IPS-NIHi7 (cell line): Measurements from ENCODE around the gene ZNF358.
"Not testable (repeated sequence)": the region's sequence is repeated elsewhere in the genome, so short reads cannot be mapped to it uniquely, and the experiment has no call there.

Source experiments
- DNase-seq: peaks from one replicate; pipeline ENCODE4 v3.0.0; 2012; ENCODE audit warnings: mixed read lengths; ENCODE audit errors: extremely low spot score

The ZNF358 gene

DNA sequence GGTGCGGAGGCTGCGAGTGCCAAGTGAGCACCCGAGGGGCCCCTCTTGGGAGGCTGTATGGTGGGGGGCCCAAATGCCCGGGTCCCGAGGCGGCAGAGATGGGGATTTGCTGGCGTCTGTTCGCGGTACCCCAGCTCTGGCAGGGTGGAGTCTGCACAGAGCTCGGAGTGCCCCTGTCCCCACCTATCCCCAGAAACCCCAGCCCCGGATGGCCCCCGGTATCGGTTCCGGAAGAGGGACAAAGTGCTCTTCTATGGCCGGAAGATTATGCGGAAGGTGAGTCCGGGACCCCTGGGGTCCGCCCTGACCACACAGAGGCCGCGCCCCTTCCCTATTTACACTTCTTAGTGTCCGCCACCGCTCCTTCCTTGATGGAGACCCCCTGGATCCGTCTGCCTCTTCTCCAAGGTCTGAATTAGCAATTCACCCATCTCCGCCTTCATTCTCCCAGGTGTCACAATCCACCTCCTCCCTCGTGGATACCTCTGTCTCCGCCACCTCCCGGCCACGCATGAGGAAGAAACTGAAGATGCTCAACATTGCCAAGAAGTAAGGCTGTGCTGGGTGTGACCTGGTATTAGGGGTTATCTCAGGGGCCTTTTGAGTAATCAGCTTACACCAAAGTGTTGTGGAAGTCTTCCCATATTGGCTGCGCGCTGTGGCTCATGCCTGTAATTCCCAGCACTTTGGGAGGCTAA is 20.2 kb downstream of the ZNF358 start:
- DNase-seq: peak; percentile 35

DNA sequence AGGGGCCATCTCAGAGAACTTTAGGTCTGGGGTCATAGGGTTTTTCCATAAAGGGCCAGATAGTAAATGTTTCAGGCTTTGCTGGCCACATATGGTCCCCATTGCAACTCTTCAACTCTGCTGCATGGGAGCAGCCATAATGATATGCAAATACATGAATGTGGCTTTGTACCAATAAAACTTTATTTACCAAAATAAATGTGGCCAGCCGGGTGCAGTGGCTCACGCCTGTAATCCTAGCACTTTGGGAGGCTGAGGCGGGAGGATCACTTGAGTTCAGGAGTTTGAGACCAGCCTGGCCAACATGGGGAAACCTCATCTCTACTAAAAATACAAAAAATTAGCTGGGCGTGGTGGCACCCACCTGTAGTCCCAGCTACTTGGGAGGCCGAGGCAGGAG is 23.1 kb downstream of the ZNF358 start:
- DNase-seq: not testable (repeated sequence)

DNA sequence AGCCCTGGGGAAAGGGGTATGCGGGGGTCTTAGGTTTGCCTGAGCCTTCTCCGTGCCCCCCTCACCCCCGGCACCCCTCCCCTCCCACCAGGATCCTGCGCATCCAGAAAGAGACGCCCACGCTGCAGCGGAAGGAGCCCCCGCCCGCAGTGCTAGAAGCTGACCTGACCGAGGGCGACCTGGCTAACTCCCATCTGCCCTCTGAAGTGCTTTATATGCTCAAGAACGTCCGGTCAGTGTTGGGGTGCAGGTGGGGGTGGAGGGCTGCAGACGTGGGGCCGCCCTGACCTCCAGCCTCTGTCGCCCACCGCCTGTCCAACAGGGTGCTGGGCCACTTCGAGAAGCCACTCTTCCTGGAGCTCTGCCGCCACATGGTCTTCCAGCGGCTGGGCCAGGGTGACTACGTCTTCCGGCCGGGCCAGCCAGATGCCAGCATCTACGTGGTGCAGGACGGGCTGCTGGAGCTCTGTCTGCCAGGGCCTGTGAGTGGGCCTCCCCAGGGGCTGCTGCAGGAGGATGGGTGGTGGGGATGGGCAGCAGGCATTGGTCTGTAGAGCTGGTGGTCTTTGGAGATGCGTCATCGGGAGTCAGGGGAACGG is 24.0 kb downstream of the ZNF358 start:
- no peak for DNase-seq

DNA sequence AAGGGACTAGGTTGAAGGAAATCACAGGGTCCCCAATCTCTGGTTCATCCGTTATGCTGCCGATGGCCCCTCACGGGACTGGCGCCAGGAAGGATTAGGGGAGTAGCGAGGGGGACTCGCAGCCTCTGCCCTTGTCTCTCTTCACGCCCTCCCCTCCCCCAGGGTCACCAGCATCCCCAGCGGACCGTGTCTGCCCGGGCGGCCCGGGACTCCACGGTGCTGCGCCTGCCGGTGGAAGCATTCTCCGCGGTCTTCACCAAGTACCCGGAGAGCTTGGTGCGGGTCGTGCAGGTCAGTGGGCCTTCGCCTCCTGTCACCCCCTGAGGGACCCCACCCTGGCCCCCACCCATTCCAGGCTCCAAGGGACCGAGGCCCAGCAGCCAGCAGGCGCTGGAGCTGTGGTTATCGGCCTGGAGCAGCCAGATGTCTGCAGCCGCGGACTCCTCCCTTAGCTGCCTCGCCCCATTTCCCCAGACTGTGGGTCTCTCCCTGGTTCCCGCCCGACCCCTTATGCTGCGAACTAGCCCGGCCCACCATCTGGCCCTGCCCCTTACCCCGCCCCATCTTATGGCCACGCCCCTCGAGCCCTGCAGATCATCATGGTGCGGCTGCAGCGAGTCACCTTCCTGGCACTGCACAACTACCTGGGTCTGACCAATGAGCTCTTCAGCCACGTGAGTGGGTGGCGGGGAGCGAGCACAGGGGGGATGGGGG is 25.0 kb downstream of the ZNF358 start:
- peak; percentile 85 for DNase-seq

DNA sequence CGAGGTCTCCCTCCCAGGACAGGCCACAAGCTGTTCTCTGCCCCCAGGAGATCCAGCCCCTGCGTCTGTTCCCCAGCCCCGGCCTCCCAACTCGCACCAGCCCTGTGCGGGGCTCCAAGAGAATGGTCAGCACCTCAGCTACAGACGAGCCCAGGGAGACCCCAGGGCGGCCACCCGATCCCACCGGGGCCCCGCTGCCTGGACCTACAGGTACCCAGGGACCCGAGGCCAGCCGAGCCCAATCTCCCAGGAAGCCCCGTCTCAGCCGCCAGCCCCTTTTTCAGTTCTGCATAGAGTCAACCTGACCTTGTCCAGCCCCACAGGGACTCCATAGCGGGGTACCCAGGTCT is 25.5 kb downstream of the ZNF358 start:
- DNase-seq: no peak

DNA sequence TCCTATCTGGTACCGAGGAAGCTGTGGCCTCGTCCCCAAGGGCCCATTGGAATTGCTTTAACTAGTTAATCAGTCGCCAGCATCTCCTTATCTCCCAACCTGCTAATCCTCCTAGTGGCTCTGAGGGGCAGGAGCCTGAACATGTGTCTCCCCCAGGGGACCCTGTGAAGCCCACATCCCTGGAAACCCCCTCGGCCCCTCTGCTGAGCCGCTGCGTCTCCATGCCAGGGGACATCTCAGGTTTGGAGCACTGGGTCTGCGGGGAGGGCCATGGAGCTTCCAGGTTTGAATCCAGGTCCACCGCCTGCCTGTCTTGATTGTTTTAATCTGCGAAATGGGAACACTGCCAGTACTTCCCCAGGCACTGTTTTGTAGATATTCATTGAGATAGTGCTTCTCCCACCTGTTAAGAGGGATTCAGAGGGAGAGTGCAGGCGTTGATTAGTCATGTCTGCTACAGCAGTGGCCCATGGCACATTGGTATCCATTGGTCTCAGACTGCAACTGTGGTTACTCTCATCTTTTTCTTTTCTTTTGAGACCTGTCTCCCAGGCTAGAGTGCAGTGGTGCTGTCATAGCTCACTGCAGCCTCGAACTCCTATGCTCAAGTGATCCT is 26.0 kb downstream of the ZNF358 start:
- no peak for DNase-seq

DNA sequence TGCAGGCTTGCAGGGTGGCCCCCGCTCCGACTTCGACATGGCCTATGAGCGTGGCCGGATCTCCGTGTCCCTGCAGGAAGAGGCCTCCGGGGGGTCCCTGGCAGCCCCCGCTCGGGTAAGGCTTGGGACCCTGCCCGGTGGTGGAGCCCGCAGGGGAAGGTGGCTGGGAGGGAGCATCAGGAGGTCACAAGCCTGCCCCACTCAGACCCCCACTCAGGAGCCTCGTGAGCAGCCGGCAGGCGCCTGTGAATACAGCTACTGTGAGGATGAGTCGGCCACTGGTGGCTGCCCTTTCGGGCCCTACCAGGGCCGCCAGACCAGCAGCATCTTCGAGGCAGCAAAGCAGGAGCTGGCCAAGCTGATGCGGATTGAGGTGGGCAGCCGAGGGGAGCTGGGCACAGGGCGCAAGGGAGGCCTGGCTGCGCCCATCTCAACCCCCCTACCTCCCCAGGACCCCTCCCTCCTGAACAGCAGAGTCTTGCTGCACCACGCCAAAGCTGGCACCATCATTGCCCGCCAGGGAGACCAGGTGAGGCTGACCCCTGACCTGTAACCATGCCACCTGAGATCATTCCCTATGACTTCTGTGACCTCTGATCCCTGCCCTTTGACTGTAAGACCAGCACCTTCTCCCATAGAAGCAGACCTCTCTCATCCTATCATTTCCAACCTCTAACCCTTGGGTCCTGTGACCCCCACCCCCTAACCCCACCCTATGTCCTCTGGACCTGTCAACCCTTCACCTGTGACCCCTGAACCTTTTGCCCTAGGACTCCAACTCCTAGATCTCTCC is 26.8 kb downstream of the ZNF358 start:
- DNase-seq: no peak

DNA sequence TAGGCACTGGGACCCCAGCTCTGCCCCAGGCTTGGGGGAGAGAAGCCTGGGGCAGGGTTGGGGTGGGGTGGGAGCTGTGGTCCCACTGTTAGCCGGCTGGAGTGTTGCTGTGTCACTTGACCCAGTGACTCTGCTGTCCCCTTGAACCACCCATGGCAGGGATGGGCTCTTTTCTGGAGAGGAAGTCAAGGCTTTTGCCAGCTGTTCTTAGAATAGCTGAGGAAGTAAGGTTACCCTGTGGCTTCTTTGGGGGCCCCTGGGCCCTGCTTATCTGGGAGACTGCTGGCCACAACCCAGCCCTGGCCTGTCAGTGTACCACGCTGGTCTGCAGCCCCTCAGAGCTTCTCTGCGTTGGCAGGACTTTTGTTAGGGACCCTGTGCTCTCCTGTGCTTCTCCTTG is 28.7 kb downstream of the ZNF358 start:
- no peak for DNase-seq

DNA sequence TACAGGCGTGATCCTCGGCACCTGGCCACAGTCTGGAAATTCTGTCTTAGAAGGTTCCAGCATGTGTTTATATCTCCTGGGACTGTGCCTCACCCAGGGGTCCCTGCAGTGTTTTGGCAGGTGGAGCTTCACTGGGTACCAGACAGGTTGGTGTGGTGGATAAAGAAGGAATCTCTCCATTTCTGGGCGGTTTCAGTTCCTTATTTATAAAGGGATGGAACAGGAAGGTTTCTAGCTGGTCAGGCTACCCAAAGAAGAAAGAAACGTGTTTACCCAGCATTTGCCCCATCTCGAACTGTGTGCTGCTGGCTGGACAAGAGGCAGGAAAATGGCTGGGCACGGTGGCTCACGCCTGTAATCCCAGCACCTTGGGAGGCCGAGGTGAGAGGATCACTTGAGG is 29.4 kb downstream of the ZNF358 start:
- no peak for DNase-seq

DNA sequence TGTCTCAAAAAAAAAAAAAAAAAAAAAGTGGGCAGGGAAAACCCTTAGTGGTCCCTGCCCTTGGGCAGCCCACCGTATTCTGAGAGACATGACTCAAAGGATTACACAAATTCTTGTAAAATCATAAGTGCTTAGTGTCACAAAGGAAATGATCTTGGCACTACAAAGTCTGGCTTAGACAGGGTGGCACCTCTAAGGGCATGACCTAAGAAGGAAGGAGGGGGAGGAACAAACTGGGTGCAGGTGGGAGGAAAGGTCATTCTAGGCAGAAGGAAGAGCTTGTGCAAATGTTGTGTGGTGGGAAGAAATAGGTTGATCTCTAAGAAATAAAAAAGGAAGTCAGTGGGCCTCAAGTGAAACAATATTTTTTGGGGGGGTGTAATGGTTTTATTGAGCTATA is 30.0 kb downstream of the ZNF358 start:
- no peak for DNase-seq

DNA sequence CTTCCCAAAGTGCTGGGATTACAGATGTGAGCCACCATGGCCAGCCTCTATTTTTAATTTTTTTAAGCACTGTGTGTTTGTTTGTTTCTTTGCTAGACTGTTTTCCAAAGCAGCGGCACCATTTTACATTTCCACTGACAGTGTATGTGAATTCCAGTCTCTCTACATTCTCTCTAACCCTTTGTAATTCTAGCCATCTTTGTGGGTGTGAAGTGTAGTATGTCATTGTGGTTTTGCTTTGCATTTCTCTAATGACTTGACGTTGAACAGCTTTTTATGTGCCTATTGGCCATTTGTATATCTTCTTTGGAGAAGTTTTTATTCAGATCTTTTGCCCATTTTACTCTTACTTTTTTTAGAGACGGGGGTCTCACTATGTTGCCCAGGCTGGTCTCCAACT is 31.3 kb downstream of the ZNF358 start:
- DNase-seq: no peak

DNA sequence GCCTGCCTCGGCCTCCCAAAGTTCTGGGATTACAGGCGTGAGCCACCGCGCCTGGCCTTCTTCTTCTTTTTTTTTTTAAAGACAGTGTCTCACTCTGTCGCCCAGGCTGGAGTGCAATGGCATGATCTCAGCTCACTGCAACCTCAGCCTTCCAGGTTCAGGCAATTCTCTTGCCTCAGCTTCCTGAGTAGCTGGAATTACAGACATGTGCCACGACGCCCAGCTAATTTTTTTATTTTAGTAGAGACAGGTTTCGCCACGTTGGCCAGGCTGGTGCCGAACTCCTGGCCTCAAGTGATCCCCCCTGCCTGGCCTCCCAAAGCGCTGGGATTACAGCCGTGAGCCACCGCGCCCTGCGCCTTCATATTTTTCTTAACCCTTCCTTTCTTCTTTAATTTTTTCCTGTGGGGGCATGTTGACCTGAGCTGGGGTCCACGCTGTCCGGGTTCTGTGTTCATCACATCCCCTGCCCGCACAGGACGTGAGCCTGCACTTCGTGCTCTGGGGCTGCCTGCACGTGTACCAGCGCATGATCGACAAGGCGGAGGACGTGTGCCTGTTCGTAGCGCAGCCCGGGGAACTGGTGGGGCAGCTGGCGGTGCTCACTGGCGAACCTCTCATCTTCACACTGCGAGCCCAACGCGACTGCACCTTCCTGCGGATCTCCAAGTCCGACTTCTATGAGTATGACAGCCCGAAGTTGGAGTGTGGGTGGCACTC is 33.7 kb downstream of the ZNF358 start:
- DNase-seq: no peak

DNA sequence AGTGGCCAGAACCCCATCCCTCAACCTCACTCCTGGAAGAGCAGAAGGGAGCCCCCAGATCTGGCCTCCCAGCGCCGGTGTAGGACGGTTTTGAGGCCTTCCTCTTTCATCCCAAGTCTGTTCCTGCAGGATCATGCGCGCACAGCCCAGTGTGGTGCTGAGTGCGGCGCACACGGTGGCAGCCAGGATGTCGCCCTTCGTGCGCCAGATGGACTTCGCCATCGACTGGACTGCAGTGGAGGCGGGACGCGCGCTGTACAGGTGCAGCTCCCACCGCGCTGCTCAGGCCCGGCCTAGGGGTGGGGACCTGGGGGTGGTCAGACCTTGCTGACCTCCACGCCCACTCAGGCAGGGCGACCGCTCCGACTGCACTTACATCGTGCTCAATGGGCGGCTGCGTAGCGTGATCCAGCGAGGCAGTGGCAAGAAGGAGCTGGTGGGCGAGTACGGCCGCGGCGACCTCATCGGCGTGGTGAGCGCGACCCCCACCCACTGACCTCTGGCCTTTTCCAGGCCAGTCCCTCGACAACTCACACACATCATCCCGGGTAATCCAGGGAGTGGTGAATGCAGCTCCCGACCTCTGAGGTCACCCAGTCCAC is 34.4 kb downstream of the ZNF358 start:
- no peak for DNase-seq

DNA sequence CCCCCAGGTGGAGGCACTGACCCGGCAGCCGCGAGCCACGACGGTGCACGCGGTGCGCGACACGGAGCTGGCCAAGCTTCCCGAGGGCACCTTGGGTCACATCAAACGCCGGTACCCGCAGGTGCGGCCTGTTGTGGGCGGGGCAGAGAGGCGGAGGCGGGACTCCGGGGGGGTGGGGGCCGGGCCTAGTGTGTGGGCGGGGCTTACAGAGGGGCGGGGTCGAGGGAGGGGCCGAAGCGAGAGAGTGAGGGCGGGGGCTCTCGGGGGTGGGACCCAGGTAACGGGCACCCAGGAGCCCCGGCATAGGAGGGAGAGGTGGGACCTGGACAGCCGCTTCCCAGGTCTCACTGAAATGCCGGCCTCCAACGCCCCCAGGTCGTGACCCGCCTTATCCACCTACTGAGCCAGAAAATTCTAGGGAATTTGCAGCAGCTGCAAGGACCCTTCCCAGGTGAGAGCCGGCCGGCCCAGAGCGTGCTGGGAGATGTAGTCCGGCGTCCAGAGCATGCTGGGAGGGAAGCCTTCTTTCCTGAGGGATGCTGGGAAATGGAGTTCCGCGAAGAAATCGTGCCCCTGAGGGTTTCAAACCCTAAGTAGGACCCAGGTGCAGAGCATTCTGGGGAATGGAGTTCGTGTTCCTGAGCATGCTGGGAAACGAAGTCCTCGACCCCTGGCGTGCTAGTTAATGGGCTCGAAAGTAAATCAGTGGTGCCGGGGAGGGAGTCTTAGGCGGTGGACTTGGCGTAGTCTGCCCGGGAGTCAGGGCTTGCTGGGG is 35.3 kb downstream of the ZNF358 start:
- peak; percentile 95 for DNase-seq

DNA sequence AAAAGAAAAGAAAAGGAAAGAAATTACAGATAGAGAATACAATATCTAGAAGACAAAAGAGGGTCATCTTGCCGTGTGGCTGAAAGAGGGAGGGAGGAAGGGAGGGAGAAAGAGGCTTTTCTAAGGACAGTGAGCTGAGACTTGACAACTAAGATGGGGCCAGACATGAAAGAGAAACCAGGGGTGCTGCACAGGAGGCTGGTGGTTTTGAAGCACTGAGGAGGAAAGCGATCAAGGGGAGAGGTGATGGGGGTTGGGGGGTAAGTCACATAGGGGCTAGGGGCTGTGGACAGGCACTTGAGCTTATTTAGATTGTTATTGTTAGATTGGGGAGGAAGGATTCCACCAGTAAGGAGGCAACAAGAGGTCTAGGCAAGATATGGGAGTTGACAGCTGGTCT is 36.9 kb downstream of the ZNF358 start:
- DNase-seq: no peak

DNA sequence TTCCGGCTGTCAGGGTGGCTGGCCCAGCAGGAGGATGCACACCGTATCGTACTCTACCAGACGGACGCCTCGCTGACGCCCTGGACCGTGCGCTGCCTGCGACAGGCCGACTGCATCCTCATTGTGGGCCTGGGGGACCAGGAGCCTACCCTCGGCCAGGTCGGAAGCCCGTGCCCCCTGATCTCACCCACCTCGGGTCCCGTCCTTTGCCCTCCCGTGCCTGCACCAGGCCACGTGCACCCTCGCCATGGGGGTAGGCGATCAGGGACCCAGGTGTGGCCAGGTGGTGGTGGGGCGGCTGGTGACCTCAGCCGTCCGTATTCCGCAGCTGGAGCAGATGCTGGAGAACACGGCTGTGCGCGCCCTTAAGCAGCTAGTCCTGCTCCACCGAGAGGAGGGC is 38.7 kb downstream of the ZNF358 start:
- no peak for DNase-seq

DNA sequence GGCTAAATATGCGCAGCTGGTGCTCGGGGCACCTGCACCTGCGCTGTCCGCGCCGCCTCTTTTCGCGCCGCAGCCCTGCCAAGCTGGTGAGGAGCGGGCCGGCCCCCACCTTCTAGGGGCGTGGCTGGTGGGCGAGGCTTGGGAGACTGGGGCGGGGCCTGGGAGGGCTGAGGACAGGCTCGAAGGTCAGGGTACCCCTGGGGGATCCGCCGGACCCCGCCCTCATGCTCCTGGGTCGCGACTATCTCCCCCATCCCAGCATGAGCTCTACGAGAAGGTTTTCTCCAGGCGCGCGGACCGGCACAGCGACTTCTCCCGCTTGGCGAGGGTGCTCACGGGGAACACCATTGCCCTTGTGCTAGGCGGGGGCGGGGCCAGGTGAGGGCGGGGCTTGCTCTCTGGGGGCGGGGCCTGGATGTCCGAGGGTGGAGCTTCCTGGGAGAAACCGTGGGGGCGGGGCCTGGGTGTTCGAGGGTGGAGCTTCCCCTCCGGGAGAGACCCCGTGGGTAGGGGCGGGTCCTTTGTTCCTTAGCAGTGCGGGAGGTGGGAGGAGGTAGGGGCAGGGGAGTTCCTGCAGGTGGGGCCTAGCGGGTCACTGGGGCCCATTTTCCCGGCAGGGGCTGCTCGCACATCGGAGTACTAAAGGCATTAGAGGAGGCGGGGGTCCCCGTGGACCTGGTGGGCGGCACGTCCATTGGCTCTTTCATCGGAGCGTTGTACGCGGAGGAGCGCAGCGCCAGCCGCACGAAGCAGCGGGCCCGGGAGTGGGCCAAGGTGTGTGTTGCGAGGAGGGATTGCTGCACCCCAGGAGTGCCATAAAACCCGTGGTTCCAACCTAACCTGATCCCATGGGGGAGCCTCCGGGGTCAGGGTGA is 39.3 kb downstream of the ZNF358 start:
- DNase-seq: peak; percentile 96

DNA sequence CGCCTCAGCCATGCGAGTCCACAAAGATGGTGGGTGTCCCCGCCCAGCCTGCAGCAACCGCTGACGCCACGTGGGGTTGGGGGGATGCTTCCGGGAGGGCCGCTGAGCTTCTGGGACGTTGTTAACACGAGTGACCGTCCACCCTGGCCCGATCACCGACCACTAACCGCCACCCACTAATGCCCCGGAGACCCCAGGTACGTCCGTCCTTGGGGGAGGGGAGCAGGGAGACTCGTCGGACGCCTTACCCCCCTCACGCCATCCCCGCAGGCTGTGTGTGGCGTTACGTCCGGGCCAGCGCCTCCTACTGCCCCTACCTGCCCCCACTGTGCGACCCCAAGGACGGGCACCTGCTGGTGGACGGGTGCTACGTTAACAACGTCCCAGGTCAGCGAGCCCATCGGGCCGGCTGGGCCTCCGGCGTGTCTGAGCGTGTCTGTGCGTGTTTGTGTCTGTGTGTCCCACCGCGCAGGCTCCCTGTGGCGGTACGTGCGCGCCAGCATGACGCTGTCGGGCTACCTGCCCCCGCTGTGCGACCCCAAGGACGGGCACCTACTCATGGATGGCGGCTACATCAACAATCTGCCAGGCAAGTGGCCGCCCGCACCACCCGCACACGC is 40.9 kb downstream of the ZNF358 start:
- DNase-seq: no peak

DNA sequence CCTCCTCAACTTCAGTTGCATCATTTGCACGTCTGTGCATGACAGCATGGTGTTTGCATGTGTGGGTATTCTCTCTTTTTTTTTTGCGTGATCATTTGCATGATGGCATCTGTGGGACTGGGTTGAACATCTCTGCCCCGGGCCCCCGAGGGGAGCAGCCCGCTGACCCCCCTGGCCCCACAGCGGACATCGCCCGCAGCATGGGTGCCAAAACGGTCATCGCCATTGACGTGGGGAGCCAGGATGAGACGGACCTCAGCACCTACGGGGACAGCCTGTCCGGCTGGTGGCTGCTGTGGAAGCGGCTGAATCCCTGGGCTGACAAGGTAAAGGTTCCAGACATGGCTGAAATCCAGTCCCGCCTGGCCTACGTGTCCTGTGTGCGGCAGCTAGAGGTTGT is 42.8 kb downstream of the ZNF358 start:
- no peak for DNase-seq
